Stimulated activated CD4-positive, alpha-beta T cell treated with anti-CD3 and anti-CD28 coated beads, TNF-alpha, amount 100 ng/mL, for 24 hours (primary cell): ENCODE results near the gene FOXP4.
"Not testable (repeated sequence)": the region's sequence is repeated elsewhere in the genome, so short reads cannot be mapped to it uniquely, and the experiment has no call there.

Experiments
- DNase-seq, 3 experiments: peaks; one replicate each; pipeline ENCODE4 v3.0.0-alpha.2; 2020; ENCODE audit warnings: low read depth in 3 of 3

Gene FOXP4

DNA sequence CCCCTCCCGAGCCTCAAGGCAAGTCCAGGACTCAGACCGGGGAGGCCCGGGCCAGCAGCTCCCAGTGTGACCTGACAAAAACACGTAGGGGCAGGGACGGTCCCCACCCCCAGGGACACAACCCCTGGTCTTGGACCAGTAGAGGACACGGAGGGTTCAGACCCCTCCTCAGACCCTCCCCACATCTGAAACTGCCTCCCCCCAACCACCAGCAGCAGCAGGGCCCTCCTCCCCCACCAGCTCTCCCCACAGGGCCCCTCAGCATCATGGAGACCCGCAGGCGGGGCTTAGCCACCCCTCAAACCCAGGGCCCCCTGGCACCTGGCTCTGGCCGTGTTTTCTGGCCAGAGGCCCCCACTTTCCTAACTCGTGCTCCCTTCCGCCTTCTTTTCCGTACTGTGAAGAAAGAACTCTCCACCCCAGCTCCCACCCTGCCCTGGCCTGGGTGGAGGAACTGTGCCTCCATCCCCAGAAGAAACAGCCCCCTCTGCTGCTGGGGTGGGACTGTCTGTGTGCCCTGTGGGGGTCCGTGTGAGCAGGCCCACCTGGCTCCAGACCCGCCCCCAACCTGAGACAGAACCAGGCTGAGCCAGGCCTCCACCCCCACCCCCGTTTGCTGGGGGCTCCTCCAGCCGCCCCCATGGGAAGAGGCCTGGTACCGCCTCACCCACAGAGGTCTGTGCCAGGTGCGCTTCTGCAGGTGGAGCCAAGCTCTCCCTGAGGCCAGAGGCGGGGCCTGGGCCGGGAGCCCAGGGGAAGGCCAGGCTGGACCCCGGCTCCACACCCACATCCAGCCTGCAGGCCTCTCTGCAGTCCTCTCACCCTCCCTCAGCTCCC lies 53.1 kb downstream of the FOXP4 start:
- no peak for DNase-seq

DNA sequence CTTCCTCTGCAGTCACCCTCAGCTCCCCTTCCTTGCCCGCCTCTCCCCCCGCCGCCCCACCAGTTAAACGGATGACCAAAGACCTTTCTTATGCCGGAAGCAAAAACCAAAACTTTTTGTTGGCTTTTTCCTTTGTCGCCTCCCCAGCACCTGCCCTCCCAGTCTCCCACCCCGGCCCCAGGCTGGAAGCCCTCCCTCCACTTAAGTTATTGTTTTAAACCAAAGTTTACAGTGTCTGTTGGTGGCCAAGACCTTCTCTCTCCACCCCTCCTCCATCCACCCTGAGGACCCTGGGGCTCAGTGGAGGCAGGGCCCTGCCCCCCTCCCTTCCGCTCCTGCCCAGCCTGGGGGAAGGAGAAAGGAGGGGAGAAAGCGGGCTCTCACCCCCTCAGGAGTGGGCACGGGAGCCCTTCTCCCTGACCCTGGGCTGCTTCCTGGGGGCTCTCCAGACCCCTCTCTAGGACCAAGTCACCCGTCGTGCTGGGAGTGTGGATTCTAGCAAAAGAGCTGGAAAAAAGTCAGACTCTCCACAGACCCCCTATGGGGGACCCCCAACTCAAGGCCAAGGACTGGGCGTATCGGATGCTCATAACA lies 53.8 kb downstream of the FOXP4 start:
- DNase-seq, result no peak

DNA sequence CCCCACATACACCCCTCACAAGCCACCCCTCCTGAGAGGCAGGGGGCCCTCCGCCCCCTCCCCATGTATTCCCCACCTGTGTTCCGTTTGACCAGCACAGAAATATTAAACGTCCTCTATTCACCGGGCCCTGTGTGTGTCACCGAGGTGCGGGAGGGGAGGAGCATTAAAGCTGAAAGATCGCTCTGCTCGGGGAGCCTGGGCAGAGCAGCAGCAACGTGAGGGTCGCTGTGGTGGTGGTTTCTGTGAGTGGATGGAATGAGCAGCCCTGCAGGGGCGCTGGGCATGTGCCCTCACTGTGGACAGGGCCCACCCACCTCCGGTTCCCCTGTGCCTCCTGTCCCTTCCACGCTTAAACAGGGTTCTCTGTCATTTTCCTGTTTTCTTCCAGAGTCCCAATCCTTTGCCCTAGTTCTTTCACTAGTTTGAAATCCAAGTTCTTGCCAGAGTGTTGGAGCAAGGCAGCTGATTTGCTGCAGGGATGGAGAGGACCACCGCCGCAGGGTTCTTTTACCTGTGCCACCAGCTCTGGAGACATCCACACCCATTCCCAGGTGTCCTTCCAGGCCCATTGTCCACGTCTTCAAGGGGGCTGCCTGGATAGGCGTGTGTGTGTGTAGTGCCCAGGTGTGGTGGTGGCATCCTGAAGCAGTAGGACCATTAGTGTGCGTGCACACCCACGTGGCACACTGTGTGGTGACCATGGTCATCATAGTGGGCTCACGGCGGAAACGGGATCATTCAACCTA lies 54.5 kb downstream of the FOXP4 start:
- no peak for DNase-seq

DNA sequence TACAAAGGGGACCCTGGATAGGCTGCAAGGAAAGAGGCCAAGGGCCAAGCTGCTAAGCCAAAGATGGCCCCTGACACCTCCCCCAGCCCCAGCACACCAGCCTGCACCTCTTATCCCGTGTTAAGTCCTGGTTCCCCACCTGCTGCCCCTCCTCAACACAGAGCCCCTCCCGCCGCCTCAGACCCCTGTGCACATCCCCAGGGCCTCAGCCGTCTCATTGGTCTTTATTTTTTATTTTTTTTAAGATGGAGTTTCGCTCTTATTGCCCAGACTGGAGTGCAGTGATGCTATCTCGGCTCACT lies 55.0 kb downstream of the FOXP4 start:
- no peak for DNase-seq

DNA sequence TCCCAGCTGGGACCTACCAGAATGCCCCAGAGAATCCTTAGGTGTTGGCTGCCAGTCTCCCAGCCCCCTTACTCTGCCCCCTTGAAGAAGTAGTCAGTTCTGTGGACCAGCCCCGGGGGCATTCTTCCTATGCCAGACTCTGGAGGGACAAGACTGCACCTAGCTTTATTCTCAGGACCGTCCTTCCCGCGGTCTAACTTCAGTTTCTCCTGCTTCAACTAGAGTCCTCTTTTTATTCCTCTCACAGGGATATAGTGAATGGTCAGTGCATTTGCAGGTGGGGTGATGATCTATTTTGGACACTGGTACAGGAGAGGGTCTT lies 56.2 kb downstream of the FOXP4 start:
- DNase-seq, result no peak

DNA sequence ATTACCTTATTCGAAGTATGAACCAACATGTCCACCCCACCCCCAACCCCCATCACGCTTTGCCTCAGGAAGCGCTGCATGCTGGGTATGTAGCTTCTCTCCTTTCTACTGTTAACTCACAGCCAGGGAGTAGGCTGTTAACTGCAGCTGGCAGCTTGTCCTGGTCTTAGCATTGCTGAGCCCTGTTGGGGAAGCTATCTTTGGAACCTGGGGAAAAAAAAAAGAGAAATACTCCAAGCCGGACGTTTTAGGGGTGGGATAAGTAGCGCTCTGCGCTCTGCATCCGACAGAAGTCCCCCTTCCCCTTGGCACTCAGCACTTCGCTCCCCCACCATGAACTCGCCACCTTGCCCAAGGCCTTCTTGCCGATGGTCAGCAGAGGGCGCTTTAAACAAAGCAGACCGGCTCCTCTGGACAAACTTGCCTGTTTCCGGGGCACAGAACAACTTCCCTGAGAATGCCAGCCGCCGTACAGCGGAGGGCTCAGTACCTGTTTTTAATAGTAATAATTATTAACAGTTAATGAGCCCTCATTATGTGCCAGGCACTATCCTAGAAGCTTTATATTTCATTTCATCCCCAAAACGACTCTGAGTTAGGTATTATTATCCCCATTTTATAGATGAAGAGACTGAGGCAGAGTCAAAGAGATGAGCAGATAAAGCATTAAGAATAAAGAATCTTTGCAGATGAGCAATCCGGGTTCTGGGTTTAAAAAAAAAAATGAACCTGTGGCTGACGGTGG lies 56.9 kb downstream of the FOXP4 start:
- peak; percentile 52 to 72 (median 65) for DNase-seq

DNA sequence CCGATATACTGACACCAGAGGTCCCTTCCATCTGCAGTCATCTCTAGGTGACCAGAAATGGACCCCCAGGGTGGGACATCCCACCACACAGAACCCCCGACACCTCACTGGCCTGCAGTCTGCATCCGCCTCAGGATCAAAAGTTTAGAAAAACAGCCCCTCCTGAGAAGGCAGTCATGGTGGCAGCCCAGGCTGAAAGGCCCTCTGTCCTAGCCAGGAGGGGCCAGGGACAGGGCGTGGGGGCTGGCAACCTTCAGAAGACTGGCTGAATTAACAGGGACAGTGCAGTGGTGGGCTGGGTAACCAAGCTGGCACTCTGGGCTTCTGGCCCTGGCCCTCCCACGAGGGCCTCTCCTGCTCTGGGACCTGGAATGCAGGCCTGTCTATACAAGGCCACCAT lies 57.8 kb downstream of the FOXP4 start:
- DNase-seq, result no peak

DNA sequence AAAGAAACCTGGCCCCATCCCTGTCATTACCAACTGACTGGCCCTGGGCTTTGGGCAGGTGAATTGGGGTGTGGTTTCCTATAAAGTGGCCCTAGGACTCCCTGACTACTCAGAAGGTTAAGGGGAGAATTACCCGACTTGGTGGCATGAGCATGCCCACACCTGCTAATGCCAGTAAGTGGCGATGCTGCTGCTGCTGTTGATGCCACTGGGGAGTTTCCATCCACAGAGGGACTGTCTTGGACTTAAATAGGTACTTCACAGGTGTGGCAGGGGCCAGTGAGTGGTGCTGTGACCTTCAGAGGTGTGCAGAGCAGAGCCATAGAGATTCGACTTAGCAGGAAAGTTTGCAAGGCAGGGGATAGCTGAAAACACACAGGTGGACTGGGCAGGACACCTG lies 59.5 kb downstream of the FOXP4 start:
- DNase-seq, result no peak

DNA sequence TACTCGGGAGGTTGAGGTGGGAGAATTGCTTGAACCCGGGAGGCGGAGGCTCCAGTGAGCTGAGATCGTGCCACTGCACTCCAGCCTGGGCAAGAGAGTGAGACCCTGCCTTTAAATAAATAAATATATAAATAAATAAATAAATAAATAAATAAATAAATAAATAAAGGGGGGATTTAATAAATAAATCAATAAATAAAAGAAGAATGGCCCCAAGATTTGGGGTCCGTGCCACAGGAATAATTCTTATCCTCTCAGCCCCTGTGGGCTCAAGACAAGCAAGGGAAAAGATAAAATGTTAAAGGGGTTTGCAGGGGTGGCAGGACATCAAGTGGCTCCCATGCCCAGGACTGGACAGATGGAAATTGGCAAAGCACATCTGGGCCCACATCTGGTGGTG lies 60.9 kb downstream of the FOXP4 start:
- DNase-seq, result no peak

DNA sequence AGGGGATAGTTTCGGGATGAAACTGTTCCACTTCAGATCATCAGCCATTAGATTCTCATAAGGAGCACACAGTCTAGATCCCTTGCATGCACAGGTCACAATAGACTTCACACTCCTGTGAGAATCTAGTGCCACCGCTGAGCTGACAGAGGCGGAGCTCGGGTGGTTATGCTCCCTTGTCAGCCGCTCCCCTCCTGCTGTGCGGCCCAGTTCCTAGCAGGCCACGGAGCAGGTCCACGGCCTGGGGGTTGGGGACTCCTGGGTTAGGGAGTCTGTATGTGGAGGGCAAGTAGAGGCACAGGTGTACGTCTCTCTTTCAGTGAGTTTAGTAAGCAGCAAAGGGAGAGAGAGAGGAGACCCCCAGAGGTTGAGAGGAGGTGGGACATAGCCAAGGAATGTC lies 61.6 kb downstream of the FOXP4 start:
- no peak for DNase-seq

DNA sequence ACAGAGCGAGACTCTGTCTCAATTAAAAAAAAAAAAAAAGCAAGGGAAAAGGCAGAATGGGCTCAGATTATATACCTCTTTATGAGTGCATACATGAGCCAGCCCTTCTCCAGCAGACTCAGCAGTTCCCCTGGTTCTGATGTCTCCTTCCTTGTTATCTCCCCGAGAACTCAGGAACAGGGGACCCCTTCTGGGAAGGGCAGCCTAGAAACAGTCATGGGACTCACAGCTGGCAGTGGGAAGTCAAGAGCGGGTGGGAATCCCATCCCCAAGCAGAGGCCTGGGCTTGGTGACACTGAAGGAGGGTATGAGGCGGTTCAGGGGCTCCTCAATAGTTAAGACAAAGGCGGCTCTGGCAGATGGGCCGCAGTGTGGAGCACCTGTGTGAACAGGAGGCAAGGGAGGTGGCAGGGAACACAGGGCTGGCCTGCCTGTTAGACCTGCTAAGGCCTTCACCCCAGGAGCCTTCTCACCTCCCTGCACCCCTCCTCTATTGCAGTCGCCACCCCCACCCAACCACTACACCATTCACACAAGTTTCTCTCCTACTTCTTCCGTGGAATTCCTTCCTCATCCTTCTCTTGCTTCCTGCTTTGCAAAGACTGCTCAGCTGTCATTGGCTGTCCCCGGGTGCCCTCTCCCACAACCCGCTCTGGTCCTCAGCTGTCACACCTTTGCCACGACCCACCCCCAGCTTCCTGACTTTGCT lies 62.4 kb downstream of the FOXP4 start:
- no peak for DNase-seq

DNA sequence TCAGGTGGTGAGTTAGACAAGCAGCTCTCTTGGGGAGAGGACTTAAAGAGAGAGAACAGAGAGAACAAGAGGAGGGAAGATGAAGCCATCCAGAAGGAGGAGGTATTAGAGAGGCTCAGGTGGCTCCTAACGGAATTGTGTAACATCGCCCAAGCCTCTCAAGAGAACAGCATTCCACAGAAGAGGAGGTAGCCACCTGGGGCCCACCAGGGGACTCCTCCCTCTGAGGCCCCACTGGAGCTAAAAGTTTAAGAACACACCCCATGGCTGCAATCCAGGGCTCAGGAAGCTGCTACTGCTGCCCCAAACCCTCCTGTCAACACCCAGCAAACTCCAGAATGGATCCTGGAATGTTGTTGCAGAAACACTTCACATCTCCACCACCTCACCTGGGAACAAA lies 68.5 kb downstream of the FOXP4 start:
- no peak for DNase-seq

DNA sequence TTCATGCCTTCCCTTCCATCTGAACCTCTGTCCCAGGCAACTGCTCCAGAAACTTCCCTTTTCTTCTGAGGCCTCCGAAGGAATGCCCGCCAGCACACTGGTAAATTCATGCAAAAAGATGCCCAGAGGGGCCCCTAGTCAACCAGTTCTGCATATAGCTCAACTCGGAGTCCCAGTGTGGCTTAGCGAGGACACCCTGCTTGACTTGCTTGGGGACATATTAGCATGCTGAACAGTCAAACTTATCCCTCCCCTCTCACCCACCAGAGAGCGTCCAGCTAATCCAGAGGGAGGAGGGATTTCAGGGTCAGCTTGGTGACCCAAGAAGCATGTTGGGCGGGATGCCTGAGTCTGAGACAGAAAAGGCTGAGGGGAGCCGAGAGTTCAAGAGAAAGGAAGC lies 69.1 kb downstream of the FOXP4 start:
- DNase-seq, result no peak

DNA sequence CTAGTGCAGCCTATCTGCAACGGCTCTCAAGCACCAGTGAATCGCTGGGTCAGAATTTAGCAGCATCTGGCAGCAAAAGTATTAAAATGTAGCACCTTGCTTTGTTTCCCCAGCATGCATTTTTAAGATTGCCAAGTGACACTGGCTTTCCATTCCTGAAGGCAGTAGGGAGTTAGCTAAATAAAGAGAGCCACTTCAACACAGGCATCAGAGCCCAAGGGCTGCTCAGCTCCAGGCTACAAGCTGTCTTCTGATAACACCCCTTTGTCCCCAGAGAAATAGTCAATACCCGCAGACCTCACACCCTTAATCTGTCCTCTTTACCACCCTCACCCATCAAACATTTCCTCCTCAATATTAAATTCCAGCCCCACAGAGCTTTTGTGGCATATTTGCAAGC lies 72.4 kb downstream of the FOXP4 start:
- no peak for DNase-seq

DNA sequence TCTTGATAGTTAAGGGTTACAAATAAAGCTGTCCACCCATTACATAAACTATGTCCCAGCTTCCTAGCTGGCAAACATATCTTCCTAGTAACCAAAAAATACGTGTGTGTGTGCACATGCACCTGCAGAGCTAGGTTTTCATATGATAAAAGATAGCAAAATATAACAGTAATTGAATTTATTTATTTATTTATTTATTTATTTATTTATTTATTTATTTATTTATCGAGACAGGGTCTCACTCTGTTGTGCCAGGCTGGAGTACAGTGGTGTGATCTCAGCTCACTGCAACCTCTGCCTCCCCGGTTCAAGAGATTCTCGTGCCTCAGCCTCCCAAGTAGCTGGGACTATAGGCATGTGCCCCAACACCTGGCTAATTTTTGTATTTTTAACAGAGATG lies 73.0 kb downstream of the FOXP4 start:
- not testable (repeated sequence) for DNase-seq

DNA sequence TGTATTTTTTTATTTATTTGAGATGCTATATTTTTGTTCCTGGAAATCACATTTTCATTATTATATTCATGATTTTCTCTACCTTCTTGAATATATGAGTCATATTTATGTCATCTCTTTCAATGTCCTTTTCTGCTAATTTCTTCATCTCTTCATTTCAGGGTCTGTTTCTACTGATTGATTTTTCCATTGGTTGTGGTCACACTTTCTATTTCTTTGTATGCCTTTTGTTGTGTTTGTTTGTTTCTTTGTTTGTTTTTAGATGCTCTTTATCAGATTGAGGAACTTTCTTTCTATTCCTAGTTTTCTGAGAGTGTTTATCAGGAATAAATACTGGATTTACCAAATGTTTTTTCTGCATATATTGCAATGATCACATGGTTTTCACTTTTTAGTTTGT lies 75.2 kb downstream of the FOXP4 start:
- DNase-seq, result no peak

DNA sequence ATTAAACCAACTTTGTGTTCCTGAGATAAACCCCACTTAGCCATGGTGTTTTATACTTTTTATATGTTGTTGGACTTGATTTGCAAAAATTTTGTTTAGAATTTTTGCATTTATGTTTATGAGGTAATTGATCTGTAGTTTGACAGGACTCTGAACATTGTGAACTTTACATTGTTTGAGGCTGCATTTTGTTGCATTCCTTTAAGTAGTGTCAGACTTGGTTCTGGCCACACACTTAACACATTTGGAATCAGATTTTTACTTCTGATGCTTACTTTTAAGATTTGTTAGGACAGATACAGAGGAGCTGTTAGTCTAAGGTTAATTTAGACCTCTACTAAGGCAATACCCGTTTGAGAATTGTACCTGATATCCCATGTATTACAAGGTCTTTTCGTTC lies 75.6 kb downstream of the FOXP4 start:
- no peak for DNase-seq

DNA sequence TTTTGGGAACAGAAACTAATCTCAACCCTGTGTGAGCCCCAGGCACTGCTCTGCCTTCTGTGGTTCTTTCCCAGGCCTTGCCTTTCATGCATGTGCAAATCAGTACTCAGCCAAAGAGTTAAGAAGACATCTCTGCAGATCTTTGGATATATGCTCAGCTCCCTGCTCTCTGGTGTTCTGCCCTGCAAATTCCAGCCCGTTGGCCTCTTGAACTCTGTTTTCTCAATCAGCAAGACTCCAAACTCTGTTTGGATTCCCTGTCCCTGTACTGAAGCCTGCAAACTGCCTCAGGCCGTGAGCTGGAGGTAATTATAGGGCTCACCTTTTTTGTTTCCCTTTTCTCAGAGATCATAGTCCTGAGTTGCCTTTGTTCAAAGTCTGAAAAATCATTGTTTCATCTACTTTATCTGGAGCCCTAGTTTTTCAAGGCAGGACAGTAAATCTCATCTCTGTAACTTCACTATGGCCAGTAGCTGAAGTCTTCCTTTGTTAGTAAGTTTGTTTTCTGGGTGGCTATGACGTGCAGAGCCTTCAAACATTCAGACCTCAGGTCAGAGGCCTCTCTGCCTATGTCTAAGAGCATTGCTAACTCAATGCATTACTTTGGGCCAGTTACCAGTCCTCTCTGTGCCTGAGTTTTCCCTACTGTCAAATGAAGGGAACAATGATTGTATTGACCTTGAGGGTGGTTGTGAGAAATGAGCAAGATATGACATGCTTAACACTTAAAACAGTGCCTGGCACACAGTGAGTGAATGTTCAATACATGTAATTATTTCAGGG lies 76.2 kb downstream of the FOXP4 start:
- no peak for DNase-seq

DNA sequence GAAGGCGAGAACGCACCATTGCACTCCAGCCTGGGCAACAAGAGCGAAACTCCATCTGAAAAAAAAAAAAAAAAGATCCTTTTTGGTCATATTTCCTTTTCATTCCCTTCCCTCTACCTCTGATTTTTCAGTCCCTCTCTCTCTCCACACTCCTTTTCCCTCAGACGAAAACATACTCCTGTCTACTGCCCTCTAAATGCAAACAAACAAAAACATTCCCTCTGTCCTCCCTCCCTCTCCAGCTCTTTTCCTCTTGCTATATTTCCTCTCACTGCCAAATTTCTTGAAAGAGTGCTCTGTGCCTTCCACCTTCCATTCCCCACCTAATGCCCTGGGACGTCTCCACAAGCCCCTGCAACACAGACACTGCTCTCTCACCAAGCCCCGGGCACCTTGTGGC lies 77.1 kb downstream of the FOXP4 start:
- no peak for DNase-seq

DNA sequence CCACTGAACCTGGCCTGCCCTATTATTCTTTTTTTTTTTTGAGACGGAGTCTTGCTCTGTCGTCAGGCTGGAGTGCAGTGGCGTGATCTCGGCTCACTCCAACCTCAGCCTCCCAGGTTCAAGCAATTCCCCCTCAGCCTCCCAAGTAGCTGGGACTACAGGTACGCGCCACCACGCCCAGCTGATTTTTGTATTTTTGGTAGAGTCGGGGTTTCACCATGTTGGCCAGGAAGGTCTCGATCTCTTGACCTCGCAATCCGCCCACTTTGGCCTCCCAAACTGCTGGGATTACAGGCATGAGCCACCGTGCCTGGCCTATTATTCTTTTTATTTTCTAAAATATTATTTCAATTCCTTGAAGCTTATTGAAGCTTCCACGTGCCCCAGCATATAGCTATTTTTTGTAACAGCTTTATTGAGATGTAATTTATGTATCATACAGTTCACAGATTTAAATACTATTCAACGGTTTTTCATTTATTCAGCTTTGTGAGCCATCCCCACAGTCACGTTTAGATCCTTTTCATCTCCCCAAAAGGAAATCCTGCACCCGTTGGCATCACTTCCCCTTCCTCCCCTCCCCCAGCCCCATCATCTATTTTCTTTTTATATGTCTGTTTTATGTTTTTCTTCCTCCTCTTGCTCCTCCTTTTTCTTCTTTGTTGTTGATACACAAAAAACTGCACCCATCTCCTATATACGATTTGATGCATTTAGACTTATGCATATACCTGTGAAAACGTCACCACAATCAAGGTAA lies 78.6 kb downstream of the FOXP4 start:
- no peak for DNase-seq
